Measurements from ENCODE around the gene SYCE1.
"Not testable (repeated sequence)": the region's sequence is repeated elsewhere in the genome, so short reads cannot be mapped to it uniquely, and the experiment has no call there.

The SYCE1 gene

GRCh38 chr10:133565441-133566294, at the start of gene SYCE1:
Gene SYCE1, minus strand, starts transcription at chr10:133565583. Its CDS starts 54 bp downstream, at chr10:133565529.
- no peak for DNase-seq

GRCh38 chr10:133614830-133615580, 49.6 kb upstream of the SYCE1 start:
- no peak for DNase-seq

GRCh38 chr10:133613699-133614098, 48.3 kb upstream of the SYCE1 start:
- no peak for DNase-seq

GRCh38 chr10:133611079-133611478, 45.7 kb upstream of the SYCE1 start:
- no peak for DNase-seq

- no peak for DNase-seq
These were observed 43.5 kb upstream of the SYCE1 start for GRCh38 chr10:133608855-133609254.

- DNase-seq: not testable (repeated sequence)
These were observed 38.1 kb upstream of the SYCE1 start for GRCh38 chr10:133603434-133603833.

GRCh38 chr10:133600657-133601056, 35.3 kb upstream of the SYCE1 start:
- no peak for DNase-seq

GRCh38 chr10:133599869-133600268, 34.5 kb upstream of the SYCE1 start:
- DNase-seq: not testable (repeated sequence)

- DNase-seq: no peak
These were observed 27.3 kb upstream of the SYCE1 start for GRCh38 chr10:133592716-133593115.

GRCh38 chr10:133590970-133591359, 25.6 kb upstream of the SYCE1 start:
- DNase-seq: no peak

- no peak for DNase-seq
These were observed 25.0 kb upstream of the SYCE1 start for GRCh38 chr10:133590226-133590969.

- not testable (repeated sequence) for DNase-seq
These were observed 11.7 kb upstream of the SYCE1 start for GRCh38 chr10:133577037-133577436.

GRCh38 chr10:133573460-133573859, 8.1 kb upstream of the SYCE1 start:
- DNase-seq: not testable (repeated sequence)

- DNase-seq: not testable (repeated sequence)
These were observed 6.7 kb upstream of the SYCE1 start for GRCh38 chr10:133572055-133572454.

GRCh38 chr10:133569801-133570200, 4.4 kb upstream of the SYCE1 start:
- DNase-seq: not testable (repeated sequence)

GRCh38 chr10:133568831-133569527, 3.6 kb upstream of the SYCE1 start:
- not testable (repeated sequence) for DNase-seq

- DNase-seq: no peak
These were observed 2.9 kb upstream of the SYCE1 start for GRCh38 chr10:133568287-133568614.

GRCh38 chr10:133567609-133568286, 2.4 kb upstream of the SYCE1 start:
- DNase-seq: no peak

GRCh38 chr10:133567119-133567518, 1.7 kb upstream of the SYCE1 start:
- no peak for DNase-seq

GRCh38 chr10:133564816-133565215, 567 bp downstream of the SYCE1 start:
- DNase-seq: no peak

- DNase-seq: no peak
These were observed 6.2 kb downstream of the SYCE1 start for GRCh38 chr10:133559216-133559615.

GRCh38 chr10:133557381-133557780, 8.0 kb downstream of the SYCE1 start:
- no peak for DNase-seq

All from CD4-positive, alpha-beta T cell treated with Interleukin-4 for 1 hour (primary cell).